WTC11 (cell line): ENCODE results near the gene CIT. TPM values are rescaled to one million over a fixed set of nuclear protein-coding genes. Genes with fewer than 3 reads are reported as not detected.

ENCODE experiments used
- ATAC-seq: fragments of 200-7000 bp; cut with Tn5 transposase; 2 replicates; pipeline ENCODE4 v1.10.0; 2021; ENCODE audit warnings: mild to moderate bottlenecking, moderate library complexity
- CTCF ChIA-PET: fragments of 300-600 bp; sonication (Branson Sonifier 250); formaldehyde crosslinking; loops from one replicate; lab custom pipeline; 2021; ENCODE audit warnings: antibody characterized with exemption; lab: Charles Lee
- POLR2A ChIA-PET: fragments of 350-600 bp; sonication (Branson Sonifier 250); formaldehyde crosslinking; loops from one replicate; lab custom pipeline; 2021; ENCODE audit warnings: antibody characterized with exemption; lab: Charles Lee
- DNase-seq: peaks from one replicate; pipeline ENCODE4 v3.0.0; 2021; ENCODE audit warnings: low spot score
- H3K27ac Mint-ChIP-seq: 2 replicates; pipeline ENCODE4 v1.8.0; 2021; ENCODE audit warnings: mixed read lengths
- H3K27me3 Mint-ChIP-seq: 2 replicates; pipeline ENCODE4 v1.8.0; 2021; ENCODE audit warnings: low read depth, mild to moderate bottlenecking, moderate library complexity, mixed read lengths
- H3K36me3 Mint-ChIP-seq: 2 replicates; pipeline ENCODE4 v1.8.0; 2021; ENCODE audit warnings: mixed read lengths
- H3K4me1 Mint-ChIP-seq: 2 replicates; pipeline ENCODE4 v1.8.0; 2022; ENCODE audit warnings: mixed read lengths
- H3K4me3 Mint-ChIP-seq: 2 replicates; pipeline ENCODE4 v1.8.0; 2021; ENCODE audit warnings: mild to moderate bottlenecking, moderate library complexity, mixed read lengths
- H3K9me3 Mint-ChIP-seq: 2 replicates; pipeline ENCODE4 v1.8.0; 2021; ENCODE audit warnings: mixed read lengths
- ARID4B ChIP-seq: sonication (generic); formaldehyde crosslinking; IDR thresholded peaks from 2 replicates; pipeline ENCODE4 v1.8.0; 2023; ENCODE audit warnings: missing genetic modification reagents, mild to moderate bottlenecking, borderline replicate concordance
- CREB1 ChIP-seq: sonication (generic); formaldehyde crosslinking; IDR thresholded peaks from 2 replicates; pipeline ENCODE4 v1.8.0; 2023; ENCODE audit warnings: mild to moderate bottlenecking, missing genetic modification reagents
- E2F5 ChIP-seq: sonication (generic); formaldehyde crosslinking; IDR thresholded peaks from 2 replicates; pipeline ENCODE4 v1.8.1; 2022; ENCODE audit warnings: mild to moderate bottlenecking, moderate library complexity, missing genetic modification reagents
- ELF4 ChIP-seq: sonication (generic); formaldehyde crosslinking; IDR thresholded peaks from 2 replicates; pipeline ENCODE4 v1.8.1; 2022; ENCODE audit warnings: low read depth, mild to moderate bottlenecking, moderate library complexity, missing genetic modification reagents
- EMX1 ChIP-seq: fragments of 250-450 bp; sonication (Bioruptor Pico); IDR thresholded peaks from 2 replicates; pipeline ENCODE4 v1.8.0; 2021; ENCODE audit warnings: mild to moderate bottlenecking
- ETV6 ChIP-seq: sonication (generic); formaldehyde crosslinking; IDR thresholded peaks from 2 replicates; pipeline ENCODE4 v1.8.1; 2022; ENCODE audit warnings: mild to moderate bottlenecking, missing genetic modification reagents
- GRHL2 ChIP-seq: fragments of 250-450 bp; sonication (Bioruptor Pico); IDR thresholded peaks from 2 replicates; pipeline ENCODE4 v1.8.0; 2022; ENCODE audit warnings: mild to moderate bottlenecking, moderate library complexity; ENCODE audit not compliant: insufficient replicate concordance, severe bottlenecking
- HMGXB4 ChIP-seq: sonication (generic); formaldehyde crosslinking; IDR thresholded peaks from 2 replicates; pipeline ENCODE4 v1.8.1; 2023; ENCODE audit warnings: mild to moderate bottlenecking, moderate library complexity, missing genetic modification reagents
- MAX ChIP-seq: sonication (generic); formaldehyde crosslinking; IDR thresholded peaks from 2 replicates; pipeline ENCODE4 v1.8.0; 2022; ENCODE audit warnings: mild to moderate bottlenecking, missing genetic modification reagents
- NR2C2 ChIP-seq: sonication (generic); formaldehyde crosslinking; IDR thresholded peaks from 2 replicates; pipeline ENCODE4 v1.8.0; 2022; ENCODE audit warnings: mild to moderate bottlenecking, missing genetic modification reagents
- RELA ChIP-seq: sonication (generic); formaldehyde crosslinking; IDR thresholded peaks from 2 replicates; pipeline ENCODE4 v1.8.1; 2022; ENCODE audit warnings: missing genetic modification reagents, mild to moderate bottlenecking, borderline replicate concordance
- SMAD3 ChIP-seq: sonication (generic); formaldehyde crosslinking; IDR thresholded peaks from 2 replicates; pipeline ENCODE4 v1.8.0; 2022; ENCODE audit warnings: missing genetic modification reagents, mild to moderate bottlenecking, borderline replicate concordance
- SOX15 ChIP-seq: fragments of 250-450 bp; sonication (Bioruptor Pico); IDR thresholded peaks from 2 replicates; pipeline ENCODE4 v1.9.0; 2021; ENCODE audit warnings: mild to moderate bottlenecking
- TP53 ChIP-seq: sonication (generic); formaldehyde crosslinking; IDR thresholded peaks from 2 replicates; pipeline ENCODE4 v1.8.1; 2023; ENCODE audit warnings: mild to moderate bottlenecking, missing genetic modification reagents
- ZBTB21 ChIP-seq: sonication (generic); formaldehyde crosslinking; IDR thresholded peaks from 2 replicates; pipeline ENCODE4 v1.8.1; 2023; ENCODE audit warnings: mild to moderate bottlenecking, missing genetic modification reagents, borderline replicate concordance
- ZNF219 ChIP-seq: sonication (generic); formaldehyde crosslinking; IDR thresholded peaks from 2 replicates; pipeline ENCODE4 v1.8.0; 2023; ENCODE audit warnings: missing genetic modification reagents, mild to moderate bottlenecking, borderline replicate concordance
- ZNF423 ChIP-seq: fragments of 250-450 bp; sonication (Bioruptor Pico); IDR thresholded peaks from 2 replicates; pipeline ENCODE4 v2.1.2; 2022; ENCODE audit warnings: mild to moderate bottlenecking, moderate library complexity
- total RNA-seq: library from RNA; stranded (reverse); gene quantifications from 3 replicates; pipeline ENCODE4 v1.2.3, GENCODE V29; 2021

The CIT gene
- total RNA-seq, 1 experiment from 2014 or later = 65.4 TPM

- CTCF ChIA-PET = no interaction called here
- Mint-ChIP-seq H3K4me3 (no peak overlapping the region), H3K27me3 (no peaks in the 10 kb centered on the region; the same call in 1 of the 2 replicates), H3K4me1 (peaks cover 27% of the 10 kb centered on the region), H3K27ac (no peak overlapping the region)
- ATAC-seq = no peak
- TF ChIP-seq E2F5 (no peak), ELF4 (CRISPR knock-in tag) (no peak), ZBTB21 (CRISPR knock-in tag) (no peak), CREB1 (no peak), NR2C2 (CRISPR knock-in tag) (no peak), RELA (CRISPR knock-in tag) (no peak), ZNF219 (CRISPR knock-in tag) (no peak), GRHL2 (CRISPR knock-in tag) (no peak), SOX15 (CRISPR knock-in tag) (no peak), ETV6 (CRISPR knock-in tag) (no peak), TP53 (CRISPR knock-in tag) (no peak), SMAD3 (CRISPR knock-in tag) (no peak), EMX1 (CRISPR knock-in tag) (no peak)
- TF ChIP-seq, all 79 proteins: peak for 0
- POLR2A ChIA-PET = no interaction called here
- DNase-seq = no peak
- peaks cover 21% of the 10 kb centered on the region for H3K9me3 Mint-ChIP-seq
- H3K36me3 Mint-ChIP-seq = peaks cover 32% of the 10 kb centered on the region
Observed at GRCh38 chr12:119807380-119807779, 69.7 kb downstream of the CIT start.

- ChIA-PET POLR2A (interaction anchor here (0.9 kb wide), 1 partner anchor 72 kb away, joined by 3 read pairs; no protein-coding TSS in a partner anchor), CTCF (interaction anchor here (0.6 to 4.0 kb wide), 21 partner anchors 15 to 313 kb away, joined by 3 to 42 read pairs (median 3); partner anchors contain the start of gene RAB35)
- peaks cover 28% of the 10 kb centered on the region for H3K36me3 Mint-ChIP-seq
- peak overlapping the region; percentile 74 for H3K27ac Mint-ChIP-seq
- H3K9me3 Mint-ChIP-seq = peaks cover 21% of the 10 kb centered on the region
- DNase-seq = peak; percentile 87
- H3K4me1 Mint-ChIP-seq = peaks cover 28% of the 10 kb centered on the region
- H3K4me3 Mint-ChIP-seq = peak overlapping the region; percentile 53
- ATAC-seq = peak; percentile 98
- H3K27me3 Mint-ChIP-seq = no peaks in the 10 kb centered on the region; the same call in 1 of the 2 replicates
- TF ChIP-seq ZNF423 (CRISPR knock-in tag) (0 out of 2 replicates have a peak, but pooled peaks have one; percentile 3), ZBTB21 (CRISPR knock-in tag) (peak; percentile 75; the same call in 1 of the 2 replicates), ARID4B (CRISPR knock-in tag) (0 out of 2 replicates have a peak, but pooled peaks have one; percentile 40), HMGXB4 (CRISPR knock-in tag) (0 out of 2 replicates have a peak, but pooled peaks have one; percentile 48), MAX (CRISPR knock-in tag) (peak; percentile 74), CREB1 (no peak)
Observed at GRCh38 chr12:119804011-119804641, 73.0 kb downstream of the CIT start.
